Muscle layer of colon (tissue), 2 donors: ENCODE measurements around the gene RPTOR.

Experiments used
- H3K27ac ChIP-seq: one replicate; pipeline ENCODE4 v1.7.0; 2013; ENCODE audit warnings: low read depth, mild to moderate bottlenecking, low read length, moderate library complexity
- H3K27me3 ChIP-seq, 2 donors: one replicate each; pipeline ENCODE4 v1.7.0; 2013; ENCODE audit warnings: low read length in 2 of 2, mild to moderate bottlenecking in 2 of 2; ENCODE audit not compliant: insufficient read depth in 2 of 2, control insufficient read depth in 1 of 2
- H3K36me3 ChIP-seq: one replicate; pipeline ENCODE4 v1.7.0; 2013; ENCODE audit warnings: mild to moderate bottlenecking, low read length; ENCODE audit not compliant: insufficient read depth
- H3K4me1 ChIP-seq: one replicate; pipeline ENCODE4 v1.7.0; 2013; ENCODE audit warnings: mild to moderate bottlenecking, low read length; ENCODE audit not compliant: insufficient read depth
- H3K4me3 ChIP-seq, 2 donors: one replicate each; pipeline ENCODE4 v1.7.0; 2013; ENCODE audit warnings: low read length in 2 of 2, low read depth in 1 of 2, mild to moderate bottlenecking in 1 of 2, moderate library complexity in 1 of 2
- H3K9ac ChIP-seq: one replicate; pipeline ENCODE4 v1.7.0; 2013; ENCODE audit warnings: low read length
- H3K9me3 ChIP-seq: one replicate; pipeline ENCODE4 v1.7.0; 2013; ENCODE audit warnings: mild to moderate bottlenecking, low read length
- donor health status: abdominal sarcoma.
- donor health status: Adenocarcinoma of cecum.

The RPTOR gene

DNA sequence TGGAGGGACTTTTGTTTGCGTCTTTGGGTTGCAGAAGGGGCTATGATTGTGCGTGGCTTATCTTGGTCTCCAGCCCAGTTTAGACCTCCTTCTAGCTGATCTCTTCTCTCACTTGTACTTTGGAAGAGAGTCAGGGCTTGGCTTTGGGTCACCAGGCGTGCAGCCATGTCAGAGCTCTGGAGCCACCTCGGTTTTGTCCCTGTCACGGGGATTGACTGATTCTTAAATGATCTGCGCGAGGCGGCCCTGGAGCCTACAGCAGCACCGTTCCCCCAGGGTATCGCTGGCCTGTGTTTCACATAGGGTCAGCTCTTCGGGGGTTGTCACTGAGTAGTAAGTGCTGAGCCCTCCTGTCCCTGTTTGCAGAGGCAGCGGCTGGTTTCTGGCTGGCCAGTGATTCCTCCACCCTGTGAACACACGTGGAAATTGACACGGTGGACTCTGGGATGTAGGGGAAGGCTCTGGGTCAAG is 237.2 kb downstream of the RPTOR start:
- H3K36me3 ChIP-seq = no peaks in the 10 kb centered on the region
- no peaks in the 10 kb centered on the region for H3K9me3 ChIP-seq
- peaks cover 32% of the 10 kb centered on the region for H3K4me1 ChIP-seq
- H3K27me3 ChIP-seq = no peaks in the 10 kb centered on the region
- no peak overlapping the region for H3K27ac ChIP-seq
- no peak overlapping the region for H3K4me3 ChIP-seq
- H3K9ac ChIP-seq = no peak overlapping the region

DNA sequence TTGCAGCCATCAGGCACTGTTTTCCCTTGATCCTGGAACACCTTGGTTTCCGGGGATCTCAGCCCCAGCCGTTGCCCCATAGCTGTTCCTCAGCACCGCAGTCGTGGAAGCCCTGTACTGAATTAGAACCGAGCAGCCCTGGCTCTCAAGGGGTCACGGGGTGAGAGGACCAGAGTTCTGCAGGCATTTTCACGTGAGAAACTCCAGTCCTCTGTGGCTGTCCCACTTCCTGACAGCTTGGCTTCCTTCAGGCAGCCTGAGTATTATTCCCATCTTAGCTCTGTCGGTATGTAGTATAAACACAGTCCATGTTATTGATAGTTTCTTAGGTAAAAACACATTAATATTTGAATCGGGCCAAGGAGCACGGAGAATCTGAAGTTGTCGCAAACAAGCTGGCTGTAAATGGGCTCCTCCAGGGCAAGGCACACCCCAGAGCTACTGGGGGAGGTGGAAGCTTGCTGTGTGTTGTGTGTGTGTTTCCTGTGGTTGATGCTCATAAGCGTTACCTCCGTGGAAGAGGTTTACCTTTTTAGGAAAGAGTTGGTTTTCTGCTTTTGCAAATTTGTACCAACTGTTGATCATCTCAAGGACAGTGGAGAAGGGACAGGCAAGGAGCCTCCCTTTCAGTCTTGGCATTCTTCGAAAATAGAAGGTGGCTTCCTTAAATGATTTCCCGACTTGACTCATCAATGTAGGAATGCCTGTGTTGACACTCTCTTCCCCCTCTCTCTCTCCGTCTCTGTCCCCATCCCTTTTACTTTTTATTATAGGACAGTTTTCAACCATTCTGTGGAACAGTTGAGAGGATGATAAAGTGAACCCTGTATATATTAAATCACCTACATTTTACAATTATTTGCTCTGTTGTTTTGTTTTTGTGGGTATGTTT is 238.1 kb downstream of the RPTOR start:
- H3K4me3 ChIP-seq = peak overlapping the region in 1 of 2 donors; percentile 21
- H3K36me3 ChIP-seq = no peaks in the 10 kb centered on the region
- no peaks in the 10 kb centered on the region for H3K27me3 ChIP-seq
- peak overlapping the region; percentile 16 for H3K9ac ChIP-seq
- peak overlapping the region; percentile 37 for H3K27ac ChIP-seq
- H3K9me3 ChIP-seq = no peaks in the 10 kb centered on the region
- peaks cover 32% of the 10 kb centered on the region for H3K4me1 ChIP-seq

DNA sequence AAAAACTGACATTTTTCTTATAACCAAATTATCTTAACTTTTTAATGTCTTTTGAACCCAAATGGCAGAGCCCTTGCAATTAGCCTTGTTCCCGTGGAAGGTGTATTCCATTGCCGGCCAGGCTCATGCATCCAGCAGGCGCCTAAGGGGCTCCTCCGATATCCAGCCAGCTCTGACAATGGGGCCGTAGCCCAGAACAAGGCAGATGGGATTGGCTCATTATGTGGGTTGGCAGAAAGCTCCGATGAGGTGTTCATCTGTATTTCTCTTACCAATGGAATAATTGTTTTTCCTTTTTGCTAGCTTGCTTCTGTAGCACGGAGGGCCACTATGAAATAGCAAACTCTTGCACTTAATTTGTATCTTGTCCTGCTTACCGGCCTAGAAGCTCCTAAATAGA is 238.8 kb downstream of the RPTOR start:
- no peaks in the 10 kb centered on the region for H3K9me3 ChIP-seq
- no peak overlapping the region for H3K27ac ChIP-seq
- H3K36me3 ChIP-seq = no peaks in the 10 kb centered on the region
- no peak overlapping the region for H3K9ac ChIP-seq
- no peak overlapping the region for H3K4me3 ChIP-seq
- H3K4me1 ChIP-seq = peaks cover 32% of the 10 kb centered on the region
- H3K27me3 ChIP-seq = no peaks in the 10 kb centered on the region

DNA sequence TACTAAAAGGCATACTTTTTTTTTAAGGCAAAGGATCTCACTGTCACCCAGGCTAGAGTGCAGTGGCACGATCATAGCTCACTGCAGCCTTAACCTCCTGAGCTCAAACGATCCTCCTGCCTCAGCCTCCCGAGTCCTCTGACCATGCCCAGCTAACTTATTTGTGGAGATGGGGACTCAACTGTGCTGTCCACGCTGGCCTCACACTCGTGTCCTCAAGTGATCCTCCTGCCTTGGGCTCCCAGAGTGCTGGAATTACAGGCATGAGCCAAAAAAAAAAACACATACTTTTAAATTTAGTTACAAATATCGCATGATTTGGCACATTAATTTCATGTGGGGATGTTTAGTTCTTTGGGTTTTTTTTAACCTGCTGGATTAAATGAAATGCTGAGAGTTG is 239.3 kb downstream of the RPTOR start:
- H3K9ac ChIP-seq = no peak overlapping the region
- H3K4me1 ChIP-seq = peaks cover 32% of the 10 kb centered on the region
- no peaks in the 10 kb centered on the region for H3K9me3 ChIP-seq
- no peak overlapping the region for H3K4me3 ChIP-seq
- no peak overlapping the region for H3K27ac ChIP-seq
- no peaks in the 10 kb centered on the region for H3K36me3 ChIP-seq
- no peaks in the 10 kb centered on the region for H3K27me3 ChIP-seq

- H3K36me3 ChIP-seq = no peaks in the 10 kb centered on the region
- no peak overlapping the region for H3K9ac ChIP-seq
- no peak overlapping the region for H3K4me3 ChIP-seq
- H3K4me1 ChIP-seq = peaks cover 29% of the 10 kb centered on the region
- no peak overlapping the region for H3K27ac ChIP-seq
- H3K27me3 ChIP-seq = no peaks in the 10 kb centered on the region
- H3K9me3 ChIP-seq = no peaks in the 10 kb centered on the region
Measured at GRCh38 chr17:80785477-80786178, 241.0 kb downstream of the RPTOR start.

GRCh38 chr17:80786470-80786869 is 241.8 kb downstream of the RPTOR start:
- Histone ChIP-seq H3K9ac (no peak overlapping the region), H3K36me3 (no peaks in the 10 kb centered on the region), H3K27me3 (no peaks in the 10 kb centered on the region), H3K9me3 (no peaks in the 10 kb centered on the region), H3K27ac (no peak overlapping the region), H3K4me3 (no peak overlapping the region), H3K4me1 (peaks cover 36% of the 10 kb centered on the region)

GRCh38 chr17:80786887-80787286 is 242.2 kb downstream of the RPTOR start:
- H3K27me3 ChIP-seq = no peaks in the 10 kb centered on the region
- H3K27ac ChIP-seq = no peak overlapping the region
- H3K4me3 ChIP-seq = no peak overlapping the region
- H3K9me3 ChIP-seq = no peaks in the 10 kb centered on the region
- H3K4me1 ChIP-seq = peaks cover 40% of the 10 kb centered on the region
- no peak overlapping the region for H3K9ac ChIP-seq
- H3K36me3 ChIP-seq = no peaks in the 10 kb centered on the region

- no peaks in the 10 kb centered on the region for H3K27me3 ChIP-seq
- peaks cover 43% of the 10 kb centered on the region for H3K4me1 ChIP-seq
- no peak overlapping the region for H3K27ac ChIP-seq
- no peak overlapping the region for H3K4me3 ChIP-seq
- no peaks in the 10 kb centered on the region for H3K9me3 ChIP-seq
- H3K36me3 ChIP-seq = no peaks in the 10 kb centered on the region
- no peak overlapping the region for H3K9ac ChIP-seq
Measured at GRCh38 chr17:80787881-80788280, 243.2 kb downstream of the RPTOR start.

GRCh38 chr17:80789356-80789902 is 244.8 kb downstream of the RPTOR start:
- Histone ChIP-seq H3K27me3 (no peaks in the 10 kb centered on the region), H3K9me3 (no peaks in the 10 kb centered on the region), H3K27ac (no peak overlapping the region), H3K4me1 (peaks cover 39% of the 10 kb centered on the region), H3K9ac (no peak overlapping the region), H3K4me3 (no peak overlapping the region), H3K36me3 (no peaks in the 10 kb centered on the region)

DNA sequence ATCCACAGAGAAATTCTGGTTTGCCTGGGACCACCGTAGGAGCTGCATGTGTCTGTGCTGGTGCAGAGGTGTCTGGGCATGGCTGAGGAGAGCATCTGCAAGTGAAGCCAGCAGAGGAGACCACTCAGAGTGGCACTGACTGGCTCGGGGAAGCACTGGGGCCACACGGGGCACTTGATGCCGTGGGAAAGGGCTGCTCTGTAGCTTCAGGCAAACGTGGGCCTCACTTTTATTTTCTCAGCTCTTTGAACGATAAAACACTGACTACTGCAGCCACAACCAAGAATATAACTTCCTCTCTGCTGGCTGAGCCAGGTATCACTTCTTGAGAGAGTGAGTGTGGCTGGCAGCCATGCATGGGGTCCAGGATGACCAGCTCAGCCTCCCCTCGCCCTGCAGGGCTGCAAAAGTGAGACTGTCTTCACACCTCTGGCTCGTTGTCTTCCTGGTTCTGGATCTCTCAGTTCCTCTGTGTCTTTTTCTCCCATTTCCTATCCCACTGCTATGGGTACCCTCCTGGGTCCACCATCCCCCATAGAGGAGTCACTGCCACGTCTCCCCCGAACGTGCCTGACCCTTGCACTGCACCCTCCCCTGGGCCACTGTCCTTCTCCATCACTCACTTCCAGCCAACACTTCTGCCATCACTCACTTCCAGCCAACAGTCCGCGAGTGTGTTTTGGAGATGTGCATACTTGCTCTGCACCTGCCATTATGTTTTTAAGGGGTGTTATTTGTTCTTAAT is 245.6 kb downstream of the RPTOR start:
- peaks cover 39% of the 10 kb centered on the region for H3K4me1 ChIP-seq
- H3K27ac ChIP-seq = no peak overlapping the region

More for the DNA sequence above, 245.6 kb downstream of the RPTOR start:
- Histone ChIP-seq H3K4me3 (no peak overlapping the region), H3K27me3 (no peaks in the 10 kb centered on the region), H3K36me3 (no peaks in the 10 kb centered on the region), H3K9me3 (no peaks in the 10 kb centered on the region), H3K9ac (no peak overlapping the region)
